ENCODE measurements around the gene GNMT.

DNA sequence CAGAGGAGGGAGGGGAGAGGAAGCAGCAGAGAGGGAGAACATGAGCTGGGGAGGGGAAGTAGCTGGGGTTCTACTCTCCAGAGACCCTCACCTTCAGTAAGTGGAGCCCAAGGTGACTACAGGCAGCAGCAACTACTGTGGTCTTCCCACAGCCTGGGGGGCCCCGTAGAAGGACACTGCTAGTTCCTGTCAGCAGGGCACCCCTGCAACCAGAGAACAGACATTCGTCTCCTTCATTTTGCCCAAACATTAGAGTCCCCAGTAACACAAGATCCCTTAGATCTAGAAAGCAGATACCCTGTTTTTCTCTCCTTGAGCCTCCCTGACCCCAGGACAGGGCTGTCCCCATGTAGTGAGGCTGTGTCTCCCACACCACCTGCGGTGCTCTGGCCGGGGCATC lies 8.2 kb downstream of the GNMT start:
- TF ChIP-seq, protein P1, sequence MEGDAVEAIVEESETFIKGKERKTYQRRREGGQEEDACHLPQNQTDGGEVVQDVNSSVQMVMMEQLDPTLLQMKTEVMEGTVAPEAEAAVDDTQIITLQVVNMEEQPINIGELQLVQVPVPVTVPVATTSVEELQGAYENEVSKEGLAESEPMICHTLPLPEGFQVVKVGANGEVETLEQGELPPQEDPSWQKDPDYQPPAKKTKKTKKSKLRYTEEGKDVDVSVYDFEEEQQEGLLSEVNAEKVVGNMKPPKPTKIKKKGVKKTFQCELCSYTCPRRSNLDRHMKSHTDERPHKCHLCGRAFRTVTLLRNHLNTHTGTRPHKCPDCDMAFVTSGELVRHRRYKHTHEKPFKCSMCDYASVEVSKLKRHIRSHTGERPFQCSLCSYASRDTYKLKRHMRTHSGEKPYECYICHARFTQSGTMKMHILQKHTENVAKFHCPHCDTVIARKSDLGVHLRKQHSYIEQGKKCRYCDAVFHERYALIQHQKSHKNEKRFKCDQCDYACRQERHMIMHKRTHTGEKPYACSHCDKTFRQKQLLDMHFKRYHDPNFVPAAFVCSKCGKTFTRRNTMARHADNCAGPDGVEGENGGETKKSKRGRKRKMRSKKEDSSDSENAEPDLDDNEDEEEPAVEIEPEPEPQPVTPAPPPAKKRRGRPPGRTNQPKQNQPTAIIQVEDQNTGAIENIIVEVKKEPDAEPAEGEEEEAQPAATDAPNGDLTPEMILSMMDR (IDR thresholded peaks at IDR 0.05; ENCODE audit: low read length): no peak
- TF ChIP-seq EZH2 (IDR thresholded peaks at IDR 0.05; ENCODE audit: borderline replicate concordance, low read length): no peak
